HCT116 (cell line): ENCODE data around the gene SLC25A44. TPM values are rescaled to one million over a fixed set of nuclear protein-coding genes. Genes with fewer than 3 reads are reported as not detected.
"Not testable (repeated sequence)": the region's sequence is repeated elsewhere in the genome, so short reads cannot be mapped to it uniquely, and the experiment has no call there.

Experiments used
- ATAC-seq: fragments of 200-7000 bp; cut with Tn5 transposase; 2 replicates; pipeline ENCODE4 v1.9.1; 2020; ENCODE audit warnings: mild to moderate bottlenecking, moderate library complexity
- BruUV-seq: library from RNA; stranded (reverse); fragments of 400-500 nt; replicated peaks from 2 replicates; lab custom pipeline; 2021; lab: Mats Ljungman, UMichigan
- CTCF ChIA-PET: fragments of 300-600 bp; sonication (Branson Sonifier 250); formaldehyde crosslinking; loops from one replicate; lab custom pipeline; 2021; ENCODE audit warnings: antibody characterized with exemption; lab: Charles Lee
- POLR2A ChIA-PET: fragments of 300-600, 350-600 bp; sonication (Branson Sonifier 250); formaldehyde crosslinking; loops from one replicate; lab custom pipeline; 2021; ENCODE audit warnings: antibody characterized with exemption; lab: Charles Lee
- RAD21 ChIA-PET, 2 experiments: fragments of 300-600 bp; sonication (Branson Sonifier 250); formaldehyde crosslinking; loops; one replicate each; lab custom pipeline; 2023; ENCODE audit warnings: low total read pairs in 2 of 2; ENCODE audit not compliant: uncharacterized antibody in 2 of 2, unreplicated experiment in 2 of 2, low non-redundant PET in 1 of 2; lab: Charles Lee
- DNase-seq: peaks from one replicate; pipeline ENCODE4 v3.0.0-alpha.2; 2010; ENCODE audit warnings: low read depth, low spot score
- H2AFZ ChIP-seq: fragments of 200-600 bp; shearing (Covaris generic), sonication (generic); 2 replicates; pipeline ENCODE4 v1.6.1; 2017; ENCODE audit warnings: low read depth, mixed run types, mixed read lengths, antibody characterized with exemption, low read length; ENCODE audit not compliant: poor library complexity, severe bottlenecking
- H3K27ac ChIP-seq: 2 replicates; pipeline ENCODE4 v1.5.1; 2012; ENCODE audit warnings: low read depth, low read length
- H3K27me3 ChIP-seq: fragments of 200-600 bp; sonication (generic); 2 replicates; pipeline ENCODE4 v1.6.1; 2016; ENCODE audit warnings: mixed run types, low read length, mixed read lengths; ENCODE audit not compliant: insufficient read depth
- H3K36me3 ChIP-seq, 2 experiments: fragments of 200-500 bp in 1 of 2; fragments of 200-600 bp in 1 of 2; sonication (Bioruptor generic) in 1 of 2; sonication (generic) in 1 of 2; 2 replicates each; pipeline versions ENCODE4 v1.5.1 to v1.6.1; 2014 to 2016; ENCODE audit warnings: low read length in 2 of 2, inconsistent platforms in 1 of 2, mixed read lengths in 1 of 2, mixed run types in 1 of 2; ENCODE audit not compliant: insufficient read depth in 2 of 2, control insufficient read depth in 1 of 2
- H3K4me1 ChIP-seq, 2 experiments: fragments of 200-600 bp in 1 of 2; sonication (generic) in 1 of 2; 2 replicates each; pipeline versions ENCODE4 v1.5.1 to v1.6.1; 2012 to 2017; ENCODE audit warnings: low read length in 2 of 2, inconsistent platforms in 1 of 2, mild to moderate bottlenecking in 1 of 2, mixed read lengths in 1 of 2, mixed run types in 1 of 2, moderate library complexity in 1 of 2; ENCODE audit not compliant: insufficient read depth in 2 of 2, control insufficient read depth in 1 of 2
- H3K4me2 ChIP-seq: fragments of 200-600 bp; sonication (generic); 2 replicates; pipeline ENCODE4 v1.6.1; 2017; ENCODE audit warnings: mixed run types, low read length, mixed read lengths
- H3K4me3 ChIP-seq, 2 experiments: fragments of 200-600 bp in 1 of 2; sonication (generic) in 1 of 2; replicated peaks in 1 of 2; 2 replicates each; pipeline ENCODE4 v1.5.1; 2011 to 2016; ENCODE audit warnings: low read length in 2 of 2, control low read depth in 1 of 2, low read depth in 1 of 2, mild to moderate bottlenecking in 1 of 2, mixed read lengths in 1 of 2, mixed run types in 1 of 2
- H3K79me2 ChIP-seq: fragments of 200-600 bp; sonication (generic); 2 replicates; pipeline ENCODE4 v1.6.1; 2017; ENCODE audit warnings: mild to moderate bottlenecking, mixed run types, low read length, moderate library complexity, mixed read lengths; ENCODE audit not compliant: insufficient read depth
- H3K9ac ChIP-seq: fragments of 200-600 bp; sonication (generic); 2 replicates; pipeline ENCODE4 v1.6.1; 2016; ENCODE audit warnings: low read length, mixed read lengths
- H3K9me2 ChIP-seq: fragments of 200-600 bp; sonication (generic), shearing (Covaris generic); 2 replicates; pipeline ENCODE4 v1.6.1; 2017; ENCODE audit warnings: mixed run types, mild to moderate bottlenecking, moderate library complexity; ENCODE audit not compliant: insufficient read depth
- H3K9me3 ChIP-seq, 2 experiments: fragments of 200-500 bp in 1 of 2; fragments of 200-600 bp in 1 of 2; sonication (Bioruptor generic) in 1 of 2; sonication (generic) in 1 of 2; 2 replicates each; pipeline ENCODE4 v1.6.1; 2014 to 2017; ENCODE audit warnings: low read length in 2 of 2, mixed read lengths in 2 of 2, inconsistent platforms in 1 of 2, low read depth in 1 of 2, mild to moderate bottlenecking in 1 of 2, mixed run types in 1 of 2, moderate library complexity in 1 of 2; ENCODE audit not compliant: control insufficient read depth in 1 of 2, insufficient read depth in 1 of 2
- H4K20me1 ChIP-seq: fragments of 200-600 bp; sonication (generic), shearing (Covaris generic); 2 replicates; pipeline ENCODE4 v1.6.1; 2017; ENCODE audit warnings: mixed run types, mild to moderate bottlenecking, moderate library complexity; ENCODE audit not compliant: insufficient read depth
- CEBPB ChIP-seq: IDR thresholded peaks from 2 replicates; pipeline ENCODE4 v1.6.1; 2012; ENCODE audit warnings: low read depth
- intact Hi-C: fragments of 100-400 bp; cut with micrococcal nuclease; formaldehyde crosslinking; loops from 2 replicates; pipeline ENCODE4 v1.10.0; 2022
- total RNA-seq: library from RNA; stranded (reverse); gene quantifications from one replicate; pipeline ENCODE4 v1.2.1, GENCODE V29; 2021; ENCODE audit not compliant: unreplicated experiment

The SLC25A44 gene
- total RNA-seq, 1 experiment from 2014 or later = 17.5 TPM

GRCh38 chr1:156186347-156187177 lies 7.3 kb upstream of the SLC25A44 start:
- H3K9me3 ChIP-seq, H3K36me3 ChIP-seq, RAD21 ChIA-PET, POLR2A ChIA-PET, H3K9me2 ChIP-seq, H3K4me3 ChIP-seq, H3K27me3 ChIP-seq, CTCF ChIA-PET, BruUV-seq, ATAC-seq, H3K79me2 ChIP-seq, H3K4me2 ChIP-seq, H3K9ac ChIP-seq, H3K4me1 ChIP-seq, H3K27ac ChIP-seq, intact Hi-C loops, H2AFZ ChIP-seq, DNase-seq, H4K20me1 ChIP-seq: not testable (repeated sequence)
- TF ChIP-seq CEBPB = peak; percentile 26; the same call in 1 of the 2 replicates

GRCh38 chr1:156190265-156190664 lies 3.6 kb upstream of the SLC25A44 start:
- POLR2A ChIA-PET, intact Hi-C loops, H3K4me2 ChIP-seq, H3K4me3 ChIP-seq, ATAC-seq, H2AFZ ChIP-seq, H3K36me3 ChIP-seq, DNase-seq, RAD21 ChIA-PET, H3K9ac ChIP-seq, BruUV-seq, H3K27me3 ChIP-seq, H3K27ac ChIP-seq, H4K20me1 ChIP-seq, H3K9me2 ChIP-seq, CTCF ChIA-PET, H3K9me3 ChIP-seq: not testable (repeated sequence)
- Histone ChIP-seq H3K4me1 (peaks cover 8 to 14% of the 10 kb centered on the region in 2 experiments), H3K79me2 (peaks cover 11% of the 10 kb centered on the region)
